HG03196 (cell line): ENCODE measurements around the gene VPS52.
"Not testable (repeated sequence)": the region's sequence is repeated elsewhere in the genome, so short reads cannot be mapped to it uniquely, and the experiment has no call there.

ENCODE experiments used
- ATAC-seq: cut with Tn5 transposase; IDR thresholded peaks from one replicate; pipeline ENCODE4 v1.9.1; 2021; ENCODE audit not compliant: unreplicated experiment

Gene VPS52

GRCh38 chr6:33285214-33285613 is 13.5 kb upstream of the VPS52 start:
- not testable (repeated sequence) for ATAC-seq

- ATAC-seq, result no peak
Observed at GRCh38 chr6:33280539-33280938, 8.9 kb upstream of the VPS52 start.

- no peak for ATAC-seq
Observed at GRCh38 chr6:33279971-33280511, 8.4 kb upstream of the VPS52 start.

GRCh38 chr6:33279257-33279695 is 7.6 kb upstream of the VPS52 start:
- no peak for ATAC-seq

GRCh38 chr6:33278810-33279209 is 7.1 kb upstream of the VPS52 start:
- no peak for ATAC-seq

GRCh38 chr6:33278392-33278741 is 6.7 kb upstream of the VPS52 start:
- ATAC-seq, result no peak

GRCh38 chr6:33277663-33278391 is 6.2 kb upstream of the VPS52 start:
- ATAC-seq, result no peak

- ATAC-seq, result peak; percentile 50
Observed at GRCh38 chr6:33276864-33277662, 5.4 kb upstream of the VPS52 start, which contains the start of gene B3GALT4. TSS of gene B3GALT4 (plus strand) at chr6:33277123. CDS start at chr6:33277420, 297 bp downstream.

- ATAC-seq, result no peak
Observed at GRCh38 chr6:33276581-33276863, 4.8 kb upstream of the VPS52 start.

GRCh38 chr6:33275795-33276580 is 4.3 kb upstream of the VPS52 start:
- not testable (repeated sequence) for ATAC-seq

- ATAC-seq, result no peak
Observed at GRCh38 chr6:33273924-33274902, 2.5 kb upstream of the VPS52 start.

GRCh38 chr6:33273129-33273923 is 1.6 kb upstream of the VPS52 start:
- no peak for ATAC-seq

- ATAC-seq, result no peak
Observed at GRCh38 chr6:33272275-33273128, 826 bp upstream of the VPS52 start.

- no peak for ATAC-seq
Observed at GRCh38 chr6:33271117-33271467, 584 bp downstream of the VPS52 start.

- no peak for ATAC-seq
Observed at GRCh38 chr6:33264015-33264414, 7.7 kb downstream of the VPS52 start.

GRCh38 chr6:33262490-33262889 is 9.2 kb downstream of the VPS52 start:
- ATAC-seq, result not testable (repeated sequence)

GRCh38 chr6:33259032-33259431 is 12.6 kb downstream of the VPS52 start:
- ATAC-seq, result no peak

- no peak for ATAC-seq
Observed at GRCh38 chr6:33254591-33254990, 17.1 kb downstream of the VPS52 start.

GRCh38 chr6:33252759-33253158 is 18.9 kb downstream of the VPS52 start:
- no peak for ATAC-seq
